A549 (cell line): Measurements from ENCODE around the gene MPP7. TPM values are rescaled to one million over a fixed set of nuclear protein-coding genes. Genes with fewer than 3 reads are reported as not detected.
"Not testable (repeated sequence)": the region's sequence is repeated elsewhere in the genome, so short reads cannot be mapped to it uniquely, and the experiment has no call there.

Source experiments
- ATAC-seq, 2 experiments: fragments of 200-7000 bp in 1 of 2; fragments of >200 bp in 1 of 2; cut with Nextera tagmentation in 1 of 2; cut with Tn5 transposase in 1 of 2; 3 replicates each; pipeline versions ENCODE4 v1.8.0 to v1.9.1; 2018 to 2020; ENCODE audit warnings: mild to moderate bottlenecking in 1 of 2, moderate library complexity in 1 of 2
- CTCF ChIA-PET: fragments of 300-600 bp; sonication (Branson Sonifier 250); formaldehyde crosslinking; extraction: SDS; loops from one replicate; lab custom pipeline; 2021; ENCODE audit warnings: antibody characterized with exemption, inconsistent platforms; lab: Yijun Ruan, JAX
- POLR2A ChIA-PET: fragments of 350-600 bp; formaldehyde crosslinking; extraction: SDS; loops from one replicate; lab custom pipeline; 2021; ENCODE audit warnings: antibody characterized with exemption, inconsistent platforms; lab: Yijun Ruan, JAX
- DNase-seq, 2 experiments: peaks; one replicate each; pipeline versions ENCODE4 v3.0.0 to v3.0.0-alpha.2; 2011 to 2016; ENCODE audit warnings: low read depth in 1 of 2, low spot score in 1 of 2
- FAIRE-seq: peaks from 2 replicates; lab custom pipeline; 2011; peaks lifted over from hg19 to GRCh38; lab: Jason Lieb, UNC
- H3K27ac ChIP-seq, 2 experiments: fragments of >200 bp; sonication (Bioruptor Twin); formaldehyde crosslinking; 3 replicates each; pipeline ENCODE4 v1.5.1; 2016 to 2017
- H3K4me1 ChIP-seq: fragments of >200 bp; sonication (Bioruptor Twin); formaldehyde crosslinking; 3 replicates; pipeline ENCODE4 v1.6.1; 2016
- H3K4me2 ChIP-seq: fragments of >200 bp; sonication (Bioruptor Twin); formaldehyde crosslinking; 3 replicates; pipeline ENCODE4 v1.6.1; 2016
- H3K4me3 ChIP-seq: fragments of >200 bp; sonication (Bioruptor Twin); formaldehyde crosslinking; 3 replicates; pipeline ENCODE4 v1.5.1; 2016
- H3K9me3 ChIP-seq: fragments of >200 bp; sonication (Bioruptor Twin); formaldehyde crosslinking; 3 replicates; pipeline ENCODE4 v1.6.1; 2016
- BCL3 ChIP-seq: fragments of >200 bp; sonication (Bioruptor Twin); formaldehyde crosslinking; IDR thresholded peaks from 3 replicates; pipeline ENCODE4 v1.6.1; 2016
- CBX2 ChIP-seq: fragments of 200-600 bp; sonication (generic); IDR thresholded peaks from 2 replicates; pipeline ENCODE4 v1.6.1; 2016; ENCODE audit warnings: low read depth, mild to moderate bottlenecking, borderline replicate concordance
- CBX8 ChIP-seq: fragments of 200-600 bp; sonication (generic); IDR thresholded peaks from 2 replicates; pipeline ENCODE4 v1.6.1; 2016
- E2F6 ChIP-seq: IDR thresholded peaks from 2 replicates; pipeline ENCODE4 v1.6.1; 2012; ENCODE audit warnings: low read depth, borderline replicate concordance
- FOSB ChIP-seq: fragments of 250-450 bp; sonication (Bioruptor Pico); IDR thresholded peaks from 2 replicates; pipeline ENCODE4 v1.5.0; 2020; ENCODE audit warnings: mild to moderate bottlenecking, moderate library complexity
- FOSL2 ChIP-seq, 2 experiments: fragments of 450-650 bp in 1 of 2; fragments of >200 bp in 1 of 2; sonication (Bioruptor Twin) in 1 of 2; formaldehyde crosslinking; IDR thresholded peaks; 2 replicates each; pipeline versions ENCODE4 v1.5.0 to v1.6.1; 2016 to 2020; ENCODE audit warnings: mild to moderate bottlenecking in 1 of 2, moderate library complexity in 1 of 2
- FOXS1 ChIP-seq: fragments of 250-450 bp; sonication (Bioruptor Pico); IDR thresholded peaks from 2 replicates; pipeline ENCODE4 v1.5.0; 2020; ENCODE audit warnings: mild to moderate bottlenecking, moderate library complexity
- GATA3 ChIP-seq: IDR thresholded peaks from 2 replicates; pipeline ENCODE4 v1.6.1; 2012; ENCODE audit warnings: borderline replicate concordance
- HEYL ChIP-seq: fragments of 250-450 bp; sonication (Bioruptor Pico); IDR thresholded peaks from 2 replicates; pipeline ENCODE4 v1.8.0; 2021; ENCODE audit warnings: mild to moderate bottlenecking, moderate library complexity
- JUN ChIP-seq, 2 experiments: fragments of >200 bp; sonication (Bioruptor Twin); formaldehyde crosslinking; IDR thresholded peaks; 2 replicates in 1 of 2; 3 replicates in 1 of 2; pipeline ENCODE4 v1.6.1; 2016 to 2017
- MAX ChIP-seq: IDR thresholded peaks from 2 replicates; pipeline ENCODE4 v1.6.1; 2012
- MYC ChIP-seq: IDR thresholded peaks from 2 replicates; pipeline ENCODE4 v1.6.1; 2012; ENCODE audit warnings: mild to moderate bottlenecking, inconsistent platforms, low read length, improper control_type of control experiment, borderline replicate concordance
- NPAS2 ChIP-seq: fragments of 250-450 bp; sonication (Bioruptor Pico); IDR thresholded peaks from 2 replicates; pipeline ENCODE4 v1.8.0; 2022; ENCODE audit warnings: mild to moderate bottlenecking, moderate library complexity, borderline replicate concordance
- PBX3 ChIP-seq: IDR thresholded peaks from 2 replicates; pipeline ENCODE4 v1.6.1; 2012
- POLR2AphosphoS2 ChIP-seq: conservative IDR thresholded peaks from 2 replicates; pipeline ENCODE4 v1.6.1; 2012; ENCODE audit warnings: low read length, improper control_type of control experiment, inconsistent platforms
- RCOR1 ChIP-seq: fragments of 150-350 bp; IDR thresholded peaks from 2 replicates; pipeline ENCODE4 v1.6.1; 2014; ENCODE audit warnings: antibody characterized with exemption, low read length, low read depth
- RNF2 ChIP-seq: fragments of 200-600 bp; sonication (generic); IDR thresholded peaks from 2 replicates; pipeline ENCODE4 v1.6.1; 2016; ENCODE audit warnings: low read depth, mild to moderate bottlenecking, antibody characterized with exemption, moderate library complexity, borderline replicate concordance
- ZC3H11A ChIP-seq: fragments of 450-650 bp; IDR thresholded peaks from 2 replicates; pipeline ENCODE4 v1.6.1; 2014; ENCODE audit warnings: antibody characterized with exemption, mild to moderate bottlenecking
- ZFP36 ChIP-seq: fragments of 450-650 bp; IDR thresholded peaks from 2 replicates; pipeline ENCODE4 v1.6.1; 2014; ENCODE audit warnings: borderline replicate concordance; ENCODE audit not compliant: partially characterized antibody
- whole genome bisulfite sequencing: methylation state at CpG from one replicate; pipeline ENCODE4 v1.1.6; 2017; ENCODE audit errors: missing lambda C conversion rate; 5-methylcytosine and 5-hydroxymethylcytosine counted together
- polyA plus RNA-seq, 4 experiments: library from polyadenylated mRNA; depleted of rRNA in 3 of 4; stranded (reverse); fragments of >200 nt; fragmentation: RNase III in 1 of 4; extraction: RNeasy Plus Mini Kit Qiagen cat#74134 plus additional on column Dnase treatment in 1 of 4; gene quantifications; 2 replicates in 3 of 4; 3 replicates in 1 of 4; pipeline ENCODE4 v1.2.3, GENCODE V29; 2011 to 2017

Gene MPP7
- polyA plus RNA-seq, 2 of the 4 experiments (the other 2 are of a cell fraction), result 0.06 to 0.23 TPM

GRCh38 chr10:28343987-28344895, 41.4 kb upstream of the MPP7 start:
- DNase-seq (no peak), ATAC-seq (no peak), FAIRE-seq (no peak)
- ChIA-PET POLR2A (no interaction called here), CTCF (no interaction called here)
- no peak overlapping the region for H3K4me3 ChIP-seq
- no peak for TF ChIP-seq ZC3H11A
- TF ChIP-seq POLR2AphosphoS2, result no peak
- no peak for TF ChIP-seq RCOR1
- no peak for TF ChIP-seq BCL3
- TF ChIP-seq MAX, result no peak
- no peak for TF ChIP-seq FOXS1
- TF ChIP-seq E2F6, result no peak
- TF ChIP-seq GATA3, result no peak
- no peak for TF ChIP-seq PBX3
- TF ChIP-seq ZFP36, result no peak
- no peak for TF ChIP-seq HEYL (CRISPR knock-in tag)
- no peak for TF ChIP-seq FOSB (CRISPR knock-in tag)
- no peak for TF ChIP-seq RNF2
- no peak overlapping the region for H3K4me2 ChIP-seq
- H3K27ac ChIP-seq, result no peak overlapping the region
- WGBS, result 35% methylated on average over 6 of the region's 6 CpGs
- no peaks in the 10 kb centered on the region for H3K4me1 ChIP-seq
- H3K9me3 ChIP-seq, result no peaks in the 10 kb centered on the region

- ChIA-PET POLR2A (no interaction called here), CTCF (no interaction called here)
- no peak overlapping the region for H3K27ac ChIP-seq
- TF ChIP-seq MAX, result no peak
- no peak for TF ChIP-seq FOSL2 (IDR thresholded peaks at IDR 0.05)
- no peak for TF ChIP-seq FOSL2 (CRISPR knock-in tag; IDR thresholded peaks at IDR 0.05)
- no peak for TF ChIP-seq MYC
- no peak for TF ChIP-seq NPAS2 (CRISPR knock-in tag)
- no peak for TF ChIP-seq CBX2
- no peak for TF ChIP-seq RNF2
- no peak for TF ChIP-seq JUN (IDR thresholded peaks at IDR 0.05)
- no peak for TF ChIP-seq CBX8
- TF ChIP-seq PBX3, result no peak
- no peak for TF ChIP-seq ZC3H11A
- TF ChIP-seq, all 56 proteins: peak for 0
- FAIRE-seq (no peak), ATAC-seq (no peak), DNase-seq (no peak)
- Histone ChIP-seq H3K4me2 (no peak overlapping the region), H3K4me3 (no peak overlapping the region), H3K9me3 (no peaks in the 10 kb centered on the region), H3K4me1 (no peaks in the 10 kb centered on the region)
- WGBS, result 1% methylated on average over 2 of the region's 2 CpGs
Observed at GRCh38 chr10:28343252-28343651, 40.4 kb upstream of the MPP7 start.

- FAIRE-seq, POLR2A ChIA-PET, H3K4me1 ChIP-seq, DNase-seq, H3K4me3 ChIP-seq, H3K4me2 ChIP-seq, H3K9me3 ChIP-seq, ATAC-seq, H3K27ac ChIP-seq, CTCF ChIA-PET: not testable (repeated sequence)
- 18% methylated on average over 5 of the region's 5 CpGs for WGBS
Observed at GRCh38 chr10:28341679-28342078, 38.8 kb upstream of the MPP7 start.
